NB4 (cell line): ENCODE measurements around the gene ZCCHC3.

Experiments used
- DNase-seq: peaks from one replicate; pipeline ENCODE4 v3.0.0; 2010; ENCODE audit warnings: low read depth
- H3K4me3 ChIP-seq: one replicate; pipeline ENCODE4 v1.5.1; 2011; ENCODE audit warnings: mild to moderate bottlenecking, low read depth, low read length, moderate library complexity
- CTCF ChIP-seq: IDR thresholded peaks from one replicate; pipeline ENCODE4 v1.5.1; 2012; ENCODE audit warnings: low read depth, low read length
- MAX ChIP-seq: IDR thresholded peaks from 2 replicates; pipeline ENCODE4 v1.6.1; 2011; ENCODE audit warnings: low read depth, low read length
- MYC ChIP-seq: IDR thresholded peaks from 2 replicates; pipeline ENCODE4 v1.6.1; 2011; ENCODE audit warnings: low read depth, low read length
- POLR2A ChIP-seq: IDR thresholded peaks from 2 replicates; pipeline ENCODE4 v1.6.1; 2011; ENCODE audit warnings: mild to moderate bottlenecking; ENCODE audit not compliant: insufficient read length; ENCODE audit errors: extremely low read depth

Gene ZCCHC3

GRCh38 chr20:286508-286907 is 10.9 kb upstream of the ZCCHC3 start:
- DNase-seq: no peak
- TF ChIP-seq POLR2A: no peak
- TF ChIP-seq CTCF: no peak
- TF ChIP-seq MAX: no peak
- TF ChIP-seq MYC: no peak
- no peak overlapping the region for H3K4me3 ChIP-seq

- TF ChIP-seq POLR2A: no peak
- no peak for DNase-seq
- H3K4me3 ChIP-seq: peak overlapping the region; percentile 93
These were observed 8.2 kb upstream of the ZCCHC3 start for GRCh38 chr20:288956-289692.

GRCh38 chr20:289693-290083 is 7.7 kb upstream of the ZCCHC3 start:
- peak overlapping the region; percentile 93 for H3K4me3 ChIP-seq
- DNase-seq: no peak

GRCh38 chr20:290084-290831 is 7.1 kb upstream of the ZCCHC3 start, which contains the start of gene C20orf96:
Gene C20orf96 (minus strand): TSS chr20:290750. CDS start chr20:290610, 140 bp downstream.
- TF ChIP-seq POLR2A (peak; percentile 56), CTCF (peak; percentile 32), MYC (peak; percentile 64; the same call in 1 of the 2 replicates), MAX (peak; percentile 46)
- H3K4me3 ChIP-seq: peak within 1 kb of the TSS; percentile 93
- peak; percentile 97 for DNase-seq

More at GRCh38 chr20:289693-290083, 7.7 kb upstream of the ZCCHC3 start:
- no peak for TF ChIP-seq MYC
- TF ChIP-seq MAX: no peak
- TF ChIP-seq CTCF: no peak
- no peak for TF ChIP-seq POLR2A

- no peak for DNase-seq
- TF ChIP-seq POLR2A: no peak
- no peak for TF ChIP-seq CTCF
- TF ChIP-seq MAX: no peak
- TF ChIP-seq MYC: no peak
- H3K4me3 ChIP-seq: no peak overlapping the region
These were observed 2.8 kb upstream of the ZCCHC3 start for GRCh38 chr20:294602-295001.

GRCh38 chr20:295804-296203 is 1.6 kb upstream of the ZCCHC3 start:
- TF ChIP-seq MAX (no peak), MYC (no peak), CTCF (no peak), POLR2A (no peak)
- DNase-seq: no peak
- H3K4me3 ChIP-seq: no peak overlapping the region
